IMR-90 (cell line): Measurements from ENCODE around the gene CASP14.

Experiments used
- BHLHE40 ChIP-seq: fragments of 150-350 bp; IDR thresholded peaks from 2 replicates; pipeline ENCODE4 v1.6.1; 2016; ENCODE audit warnings: mild to moderate bottlenecking, low read depth, low read length
- CEBPB ChIP-seq: IDR thresholded peaks from 2 replicates; pipeline ENCODE4 v1.6.1; 2012; ENCODE audit warnings: low read depth, low read length, improper control_type of control experiment
- FOS ChIP-seq: fragments of 150-350 bp; IDR thresholded peaks from 2 replicates; pipeline ENCODE4 v1.6.1; 2016; ENCODE audit warnings: low read depth, low read length
- MAZ ChIP-seq: IDR thresholded peaks from 2 replicates; pipeline ENCODE4 v1.6.1; 2012; ENCODE audit warnings: low read depth, mild to moderate bottlenecking, low read length, improper control_type of control experiment, moderate library complexity, borderline replicate concordance
- MXI1 ChIP-seq: IDR thresholded peaks from 2 replicates; pipeline ENCODE4 v1.6.1; 2012; ENCODE audit warnings: low read depth, mild to moderate bottlenecking, low read length, moderate library complexity, borderline replicate concordance
- POLR2A ChIP-seq: IDR thresholded peaks from 2 replicates; pipeline ENCODE4 v1.6.1; 2012; ENCODE audit warnings: mild to moderate bottlenecking, low read depth, low read length
- RAD21 ChIP-seq: IDR thresholded peaks from 2 replicates; pipeline ENCODE4 v1.6.1; 2012; ENCODE audit warnings: low read length, improper control_type of control experiment
- RCOR1 ChIP-seq: IDR thresholded peaks from 2 replicates; pipeline ENCODE4 v1.6.1; 2012; ENCODE audit warnings: mild to moderate bottlenecking, low read length, improper control_type of control experiment; ENCODE audit not compliant: insufficient replicate concordance
- RFX5 ChIP-seq: IDR thresholded peaks from 2 replicates; pipeline ENCODE4 v1.8.0; 2012; ENCODE audit warnings: low read depth, mild to moderate bottlenecking, low read length, moderate library complexity
- SMC3 ChIP-seq: fragments of 150-350 bp; IDR thresholded peaks from 2 replicates; pipeline ENCODE4 v1.6.1; 2016; ENCODE audit warnings: low read depth, mild to moderate bottlenecking, antibody characterized with exemption, low read length, moderate library complexity
- USF2 ChIP-seq: fragments of 150-350 bp; IDR thresholded peaks from 2 replicates; pipeline ENCODE4 v1.6.1; 2017; ENCODE audit warnings: mild to moderate bottlenecking, antibody characterized with exemption, low read length, low read depth
- TF ChIP-seq, protein P1 (sequence below): conservative IDR thresholded peaks from 2 replicates; pipeline ENCODE4 v1.5.1; 2012; ENCODE audit warnings: mild to moderate bottlenecking, low read depth, low read length, improper control_type of control experiment

GRCh38 chr19:15025217-15025616 lies 24.1 kb upstream of the CASP14 start:
- TF ChIP-seq, protein P1, sequence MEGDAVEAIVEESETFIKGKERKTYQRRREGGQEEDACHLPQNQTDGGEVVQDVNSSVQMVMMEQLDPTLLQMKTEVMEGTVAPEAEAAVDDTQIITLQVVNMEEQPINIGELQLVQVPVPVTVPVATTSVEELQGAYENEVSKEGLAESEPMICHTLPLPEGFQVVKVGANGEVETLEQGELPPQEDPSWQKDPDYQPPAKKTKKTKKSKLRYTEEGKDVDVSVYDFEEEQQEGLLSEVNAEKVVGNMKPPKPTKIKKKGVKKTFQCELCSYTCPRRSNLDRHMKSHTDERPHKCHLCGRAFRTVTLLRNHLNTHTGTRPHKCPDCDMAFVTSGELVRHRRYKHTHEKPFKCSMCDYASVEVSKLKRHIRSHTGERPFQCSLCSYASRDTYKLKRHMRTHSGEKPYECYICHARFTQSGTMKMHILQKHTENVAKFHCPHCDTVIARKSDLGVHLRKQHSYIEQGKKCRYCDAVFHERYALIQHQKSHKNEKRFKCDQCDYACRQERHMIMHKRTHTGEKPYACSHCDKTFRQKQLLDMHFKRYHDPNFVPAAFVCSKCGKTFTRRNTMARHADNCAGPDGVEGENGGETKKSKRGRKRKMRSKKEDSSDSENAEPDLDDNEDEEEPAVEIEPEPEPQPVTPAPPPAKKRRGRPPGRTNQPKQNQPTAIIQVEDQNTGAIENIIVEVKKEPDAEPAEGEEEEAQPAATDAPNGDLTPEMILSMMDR, result no peak
- TF ChIP-seq RAD21 (no peak), MXI1 (no peak), POLR2A (no peak), CEBPB (no peak), RCOR1 (no peak), BHLHE40 (no peak), RFX5 (no peak), SMC3 (no peak), USF2 (no peak), MAZ (no peak), FOS (no peak)
